Anterior cingulate cortex (tissue), 58 donors: ENCODE results near the gene PKIB.
"Not testable (repeated sequence)": the region's sequence is repeated elsewhere in the genome, so short reads cannot be mapped to it uniquely, and the experiment has no call there.

ENCODE experiments used
- DNase-seq, 58 donors: peaks; one replicate each; lab custom pipeline; 2025; lab: John Stamatoyannopoulos, UW

PKIB gene, protein sequence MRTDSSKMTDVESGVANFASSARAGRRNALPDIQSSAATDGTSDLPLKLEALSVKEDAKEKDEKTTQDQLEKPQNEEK

GRCh38 chr6:122609881-122610689 lies at the start of gene PKIB:
PKIB (plus strand) TSS chr6:122610405; CDS start chr6:122717795, 107,390 bp downstream.
- peak in 53 of 58 donors; percentile 3 to 75 (median 41) for DNase-seq

- no peak for DNase-seq
Observed at GRCh38 chr6:122563364-122564052, 46.7 kb upstream of the PKIB start.

DNA sequence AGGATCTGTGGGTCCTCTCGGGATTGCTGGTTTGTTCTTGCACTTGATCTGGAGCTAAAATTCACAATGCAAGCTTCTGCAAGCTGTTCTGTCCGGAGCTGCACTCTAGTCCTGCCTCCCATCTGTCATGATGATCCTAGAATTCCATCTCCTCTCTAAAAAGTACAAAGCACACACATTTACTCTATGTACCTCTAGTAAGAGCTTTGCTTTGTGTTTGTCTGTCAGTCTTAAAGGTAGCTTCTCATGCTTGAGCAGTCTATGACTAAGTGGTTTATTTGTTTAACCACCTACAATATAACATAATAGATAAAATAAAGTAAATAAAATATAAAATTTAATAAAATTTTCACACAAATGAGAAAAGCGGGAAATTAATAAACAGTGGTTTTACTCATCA lies 46.0 kb upstream of the PKIB start:
- no peak for DNase-seq

DNA sequence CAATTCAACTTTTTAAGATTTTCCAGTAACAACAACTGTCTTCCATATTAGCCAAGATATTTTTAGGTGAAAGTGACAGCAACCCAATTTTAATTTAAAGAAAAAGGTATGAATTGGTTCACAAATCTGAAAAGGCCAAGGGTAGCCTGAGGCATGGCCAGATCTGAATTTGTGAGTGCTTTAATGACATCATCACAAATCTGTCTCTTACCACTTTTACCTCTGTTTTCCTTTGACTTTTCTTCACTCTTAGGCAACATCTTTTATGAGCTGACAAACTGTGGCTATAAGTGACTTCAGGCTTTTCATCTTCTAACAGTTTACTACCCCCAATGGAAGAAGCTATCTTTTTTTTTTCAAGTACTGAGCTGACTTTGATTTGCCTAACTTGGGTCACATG lies 44.5 kb upstream of the PKIB start:
- DNase-seq = no peak

DNA sequence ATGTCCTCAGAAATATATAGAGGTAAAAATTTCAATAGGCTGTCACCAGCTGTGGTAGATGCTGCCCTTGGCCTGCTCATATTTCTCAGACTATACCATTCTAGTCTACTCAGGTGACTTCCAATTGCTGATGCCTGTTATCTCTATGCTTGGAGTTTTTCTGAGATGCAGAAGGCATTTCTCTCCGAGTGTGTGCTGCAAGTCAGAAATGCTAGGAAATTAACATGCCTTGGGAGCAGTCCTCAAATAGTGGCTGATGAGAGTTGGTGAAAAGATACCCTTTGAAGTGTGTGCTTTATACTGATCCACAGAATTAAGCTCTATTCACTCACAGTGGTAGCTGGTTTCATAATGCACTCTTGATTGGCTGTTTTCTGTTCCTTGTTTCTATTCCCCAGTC lies 43.2 kb upstream of the PKIB start:
- DNase-seq = peak in 1 of 58 donors; percentile 9

DNA sequence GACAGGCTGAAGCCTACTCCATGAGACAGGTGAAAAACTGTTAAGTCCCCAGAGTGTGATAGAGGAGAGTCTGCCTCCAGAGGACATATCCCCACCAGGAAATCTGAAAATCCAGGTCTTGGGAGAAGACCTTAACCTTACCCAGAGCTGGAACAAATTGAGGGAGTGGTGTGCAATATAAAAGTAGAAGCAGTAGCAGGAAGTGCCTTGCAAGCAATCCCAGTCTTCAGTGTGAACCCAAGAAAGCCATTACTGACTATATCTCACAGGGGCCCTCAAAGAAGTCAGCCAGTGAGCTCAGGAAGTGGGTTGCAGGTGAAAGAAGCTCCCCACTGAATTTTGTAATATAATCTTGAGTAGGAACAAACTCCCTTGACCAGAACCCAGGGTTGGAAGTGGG lies 41.9 kb upstream of the PKIB start:
- DNase-seq = no peak

DNA sequence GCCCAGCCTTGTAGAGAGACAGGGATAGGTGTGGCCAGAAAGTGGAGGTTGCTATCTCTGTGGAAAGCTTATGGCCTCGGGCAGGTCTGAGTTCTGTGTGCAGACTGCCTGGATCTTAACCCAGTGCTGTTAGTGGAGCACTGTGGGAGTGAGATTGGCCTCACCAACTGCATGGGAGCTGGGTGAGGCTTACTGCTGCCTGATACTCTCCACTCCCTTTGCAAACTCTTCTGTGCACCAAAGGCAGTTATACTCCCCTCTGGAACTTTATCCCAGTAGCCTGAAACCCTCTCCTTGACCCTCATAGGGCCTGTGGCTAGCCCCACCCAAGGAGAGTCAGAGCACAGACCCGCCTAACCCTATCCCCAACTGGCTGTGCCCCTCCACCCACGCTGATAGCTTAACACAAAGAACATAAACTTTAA lies 41.4 kb upstream of the PKIB start:
- no peak for DNase-seq

DNA sequence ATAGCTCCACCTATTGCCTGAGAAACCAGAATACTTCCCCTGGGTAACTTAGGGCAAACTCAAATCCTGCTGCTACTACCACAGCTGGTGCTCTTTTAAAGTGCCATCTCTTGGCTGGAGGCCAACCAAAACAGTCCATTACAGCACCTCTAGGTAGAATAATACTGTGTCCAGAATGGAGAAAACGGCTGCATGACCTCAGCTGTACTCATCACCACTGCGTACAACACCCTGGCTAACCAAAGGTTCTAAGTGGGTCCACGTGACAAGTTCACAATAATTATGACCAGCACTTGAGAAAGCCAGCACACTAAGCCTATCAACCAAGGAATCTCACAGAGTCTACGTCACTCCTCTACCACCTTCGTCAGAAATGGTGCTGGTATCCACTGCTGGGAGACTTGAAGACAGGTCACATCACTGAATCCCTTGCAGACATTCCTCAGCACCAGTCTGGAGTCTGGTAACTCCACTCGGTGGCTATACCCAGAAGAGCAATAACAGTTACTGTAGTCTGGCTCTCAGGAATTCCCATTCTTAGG lies 40.9 kb upstream of the PKIB start:
- no peak for DNase-seq

GRCh38 chr6:122571888-122572287 lies 38.3 kb upstream of the PKIB start:
- no peak for DNase-seq

DNA sequence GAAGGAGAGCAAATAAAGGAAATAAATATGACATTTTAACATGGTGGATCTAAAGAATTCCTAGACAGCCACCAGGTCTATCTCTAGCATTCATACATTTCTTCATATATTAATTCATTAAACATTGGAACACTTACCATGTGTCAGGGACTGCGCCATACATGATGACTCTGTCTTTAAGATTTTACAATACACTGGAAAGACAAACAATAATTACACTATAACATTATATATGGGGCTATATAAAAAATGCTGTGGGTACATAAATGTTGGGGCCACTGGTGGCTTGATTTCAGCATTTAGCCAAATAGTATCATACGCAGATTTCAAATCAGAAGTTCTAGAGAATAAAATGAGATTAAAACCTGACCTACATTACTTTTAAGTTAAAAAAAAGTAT lies 33.3 kb upstream of the PKIB start:
- no peak for DNase-seq

DNA sequence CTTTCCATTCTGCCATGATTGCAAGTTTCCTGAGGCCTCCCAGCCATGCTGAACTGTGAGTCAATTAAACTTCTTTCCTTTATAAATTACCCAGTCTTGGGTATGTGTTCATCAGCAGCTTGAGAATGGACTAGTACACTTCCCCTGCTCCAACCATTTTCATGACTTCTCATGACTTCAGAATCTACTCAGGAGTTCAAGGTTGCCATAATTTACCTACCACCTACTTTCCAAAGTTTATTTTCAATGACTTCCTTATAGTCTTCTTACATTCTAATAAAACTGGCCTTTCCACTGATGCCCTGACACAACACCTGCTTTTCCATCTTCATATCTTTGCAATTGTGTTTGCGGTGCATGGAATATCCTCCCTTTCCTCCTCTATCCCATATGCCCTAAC lies 31.2 kb upstream of the PKIB start:
- no peak for DNase-seq

GRCh38 chr6:122580737-122581136 lies 29.5 kb upstream of the PKIB start:
- no peak for DNase-seq

DNA sequence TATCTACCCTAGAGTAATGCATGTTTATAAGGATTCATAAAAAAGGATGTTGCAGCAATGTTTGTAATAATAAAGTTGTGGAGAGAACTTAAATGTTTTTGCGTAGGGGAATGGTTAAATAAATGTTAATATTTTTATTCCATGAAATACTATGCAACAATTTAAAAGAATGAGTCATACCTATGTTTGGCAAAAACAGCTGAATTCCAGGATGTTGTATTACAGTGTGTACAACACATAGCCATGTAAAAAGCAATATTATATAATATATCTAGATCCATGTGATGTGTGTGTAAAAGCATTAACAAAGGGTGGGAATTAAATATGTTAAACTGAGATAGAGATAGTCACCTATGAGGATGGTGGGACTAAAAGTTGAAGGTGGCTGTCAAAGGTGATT lies 21.1 kb upstream of the PKIB start:
- no peak for DNase-seq

DNA sequence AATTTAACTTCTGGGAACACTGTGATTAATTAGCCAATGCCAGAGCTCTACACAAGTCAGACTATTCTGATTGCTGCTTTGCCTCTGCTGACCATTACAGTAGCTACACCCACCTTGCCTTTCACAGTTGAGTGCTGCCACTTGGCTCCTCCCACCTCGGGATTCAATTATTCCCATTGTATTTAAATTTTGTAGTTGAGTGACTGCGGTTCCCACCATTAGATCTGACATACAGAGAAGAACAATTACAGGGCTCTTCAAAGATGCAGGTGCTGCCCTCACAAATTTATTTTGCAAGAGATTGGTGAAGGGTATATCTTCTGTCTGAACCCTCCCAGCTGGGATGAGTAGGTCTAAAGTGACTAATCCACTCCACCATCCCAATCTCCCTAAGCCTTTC lies 11.9 kb upstream of the PKIB start:
- not testable (repeated sequence) for DNase-seq

DNA sequence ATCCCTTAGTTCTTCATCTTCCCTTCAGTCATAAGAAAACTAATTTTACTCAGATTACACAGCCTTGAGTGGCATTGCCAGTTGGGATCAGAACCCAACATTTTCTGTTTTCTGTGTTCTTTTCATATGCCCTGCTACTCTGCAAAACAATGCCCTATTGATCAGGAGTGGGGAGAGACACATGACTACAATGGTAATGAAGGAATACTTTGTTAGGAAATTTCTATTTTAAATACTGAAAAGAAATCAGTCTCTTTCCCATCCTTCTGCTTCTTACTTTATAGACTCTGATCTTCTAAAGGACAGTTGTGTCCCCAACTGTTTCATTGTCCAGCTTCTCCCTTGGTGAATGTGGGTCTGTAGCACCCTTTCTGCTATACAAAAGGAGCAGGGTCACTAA lies 5.5 kb upstream of the PKIB start:
- peak in 6 of 58 donors; percentile 1 to 45 (median 16) for DNase-seq

GRCh38 chr6:122610690-122611455 lies 668 bp downstream of the PKIB start:
- peak in 16 of 58 donors; percentile 2 to 37 (median 22) for DNase-seq

DNA sequence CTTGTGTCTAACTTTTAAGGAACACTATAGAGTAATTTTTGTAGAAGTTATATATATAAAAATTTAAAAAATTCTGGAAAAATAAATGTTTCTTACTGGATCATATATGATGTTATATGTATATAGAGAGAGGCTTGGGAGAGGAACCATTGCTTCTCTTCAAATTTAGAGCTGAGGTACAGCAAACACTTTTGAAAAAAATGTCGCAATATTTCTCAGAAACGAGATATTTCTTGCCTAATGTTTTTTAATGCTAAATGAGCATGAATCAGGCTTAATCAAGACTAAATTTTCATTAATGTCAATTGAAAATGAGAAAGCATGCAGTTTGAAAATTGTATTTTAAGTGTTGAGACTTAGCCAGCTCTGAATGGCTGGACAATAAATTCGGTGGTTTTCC lies 2.6 kb downstream of the PKIB start:
- DNase-seq = no peak

- no peak for DNase-seq
Observed at GRCh38 chr6:122614303-122614702, 4.1 kb downstream of the PKIB start.

GRCh38 chr6:122615409-122615808 lies 5.2 kb downstream of the PKIB start:
- no peak for DNase-seq

DNA sequence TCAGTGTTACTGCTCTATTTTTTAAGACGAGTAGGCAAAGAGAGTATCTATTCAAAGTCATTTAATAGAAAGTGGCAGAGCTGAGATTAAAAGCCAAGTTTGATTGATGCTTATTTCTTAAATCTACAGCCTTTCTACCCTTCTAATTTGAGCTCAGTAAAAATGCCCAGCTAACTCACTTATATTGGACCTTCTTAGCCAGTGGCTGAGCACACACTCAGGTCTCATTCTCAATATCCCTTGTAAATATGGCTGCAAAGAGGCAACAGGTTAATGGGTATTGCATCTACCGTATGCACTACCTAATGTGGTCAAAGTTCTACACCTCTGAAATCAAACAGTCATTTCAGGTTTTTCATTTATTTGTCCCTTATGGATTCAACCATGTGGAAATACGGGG lies 6.7 kb downstream of the PKIB start:
- no peak for DNase-seq

DNA sequence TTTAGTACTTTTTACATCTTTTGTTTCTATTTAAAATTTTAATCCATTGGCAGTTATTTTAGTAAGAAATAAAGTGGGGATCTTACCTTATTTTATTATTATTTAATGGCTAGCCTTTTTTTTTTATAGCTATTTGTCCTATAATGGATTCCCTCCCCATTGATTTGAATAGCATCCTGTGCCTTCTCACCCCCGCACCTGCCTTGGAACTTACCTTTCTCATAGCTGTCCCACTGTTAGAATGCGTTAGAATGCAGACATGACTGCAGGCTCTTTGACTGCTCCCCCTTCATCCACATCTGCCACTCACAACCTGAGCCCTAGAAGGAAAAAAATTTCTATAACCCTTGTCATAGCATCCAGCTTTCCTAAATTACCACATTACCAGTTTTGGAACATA lies 9.1 kb downstream of the PKIB start:
- no peak for DNase-seq
